Fibroblast of skin of back (primary cell): ENCODE measurements around the gene MMP24OS. TPM values are rescaled to one million over a fixed set of nuclear protein-coding genes. Genes with fewer than 3 reads are reported as not detected.
A peak's percentile ranks its signal among the peaks of the same experiment; 100 is the strongest.
"Not testable (repeated sequence)": the region's sequence is repeated elsewhere in the genome, so short reads cannot be mapped to it uniquely, and the experiment has no call there.

Source experiments
- DNase-seq: peaks from one replicate; pipeline ENCODE4 v3.0.0-alpha.2; 2013
- polyA plus RNA-seq, 2 experiments: library from polyadenylated mRNA; unstranded; fragments of 120-200 nt; gene quantifications; one replicate each; pipeline ENCODE4 v1.2.1, GENCODE V29; 2013; ENCODE audit not compliant: insufficient read length in 2 of 2

The MMP24OS gene
- polyA plus RNA-seq (2013, experiment 1 of 2; ENCODE audit: insufficient read length): 101 TPM
- 95.0 TPM for polyA plus RNA-seq (2013, experiment 2 of 2; ENCODE audit: insufficient read length)

DNA sequence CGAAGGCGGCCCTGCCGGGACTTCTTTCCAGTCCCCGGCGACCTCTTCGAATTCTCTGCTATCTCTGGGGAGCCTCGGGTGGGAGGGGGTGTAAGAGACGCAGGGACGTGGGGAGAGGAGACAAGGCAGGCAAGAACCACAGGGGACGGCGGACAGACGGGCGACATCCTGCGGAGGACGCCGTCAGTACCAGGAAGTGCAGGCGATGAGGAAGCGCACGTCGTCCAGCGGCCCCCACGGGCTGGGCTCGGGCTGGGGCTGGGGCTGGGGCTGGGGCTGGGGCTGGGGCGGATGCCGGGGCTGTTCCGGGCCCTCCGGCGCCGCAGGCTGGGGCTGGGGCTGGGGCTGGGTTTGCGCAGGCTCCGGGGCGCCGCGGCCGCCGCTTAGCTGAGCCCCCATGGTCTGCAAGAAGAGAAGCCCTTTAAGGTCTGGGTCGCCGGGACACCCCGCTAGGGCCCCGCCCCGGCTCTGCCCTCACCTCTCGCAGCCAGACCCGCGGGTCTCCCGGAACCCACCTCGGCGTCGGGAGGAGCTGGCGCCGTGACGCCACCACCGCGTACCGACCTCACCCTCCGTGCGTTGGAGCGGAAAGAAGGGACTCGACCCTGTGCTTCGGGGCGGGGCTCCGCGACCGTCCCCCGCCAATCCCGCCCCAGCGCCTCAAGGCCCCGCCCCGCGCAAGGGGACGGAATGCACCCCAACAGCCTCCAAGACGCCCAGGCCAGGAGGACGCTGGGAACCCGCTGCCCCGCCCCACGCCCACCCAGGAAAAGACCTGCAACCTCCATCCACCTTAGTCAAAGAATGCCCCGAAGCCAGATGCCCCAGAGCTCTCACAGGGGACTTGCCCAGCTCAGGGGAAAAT lies at the start of gene MMP24OS:
Gene MMP24OS, minus strand, starts transcription at position 592 of the 865 bp plus-strand sequence. Its CDS starts 193 bp downstream, at position 399.
- peak; percentile 92 for DNase-seq

DNA sequence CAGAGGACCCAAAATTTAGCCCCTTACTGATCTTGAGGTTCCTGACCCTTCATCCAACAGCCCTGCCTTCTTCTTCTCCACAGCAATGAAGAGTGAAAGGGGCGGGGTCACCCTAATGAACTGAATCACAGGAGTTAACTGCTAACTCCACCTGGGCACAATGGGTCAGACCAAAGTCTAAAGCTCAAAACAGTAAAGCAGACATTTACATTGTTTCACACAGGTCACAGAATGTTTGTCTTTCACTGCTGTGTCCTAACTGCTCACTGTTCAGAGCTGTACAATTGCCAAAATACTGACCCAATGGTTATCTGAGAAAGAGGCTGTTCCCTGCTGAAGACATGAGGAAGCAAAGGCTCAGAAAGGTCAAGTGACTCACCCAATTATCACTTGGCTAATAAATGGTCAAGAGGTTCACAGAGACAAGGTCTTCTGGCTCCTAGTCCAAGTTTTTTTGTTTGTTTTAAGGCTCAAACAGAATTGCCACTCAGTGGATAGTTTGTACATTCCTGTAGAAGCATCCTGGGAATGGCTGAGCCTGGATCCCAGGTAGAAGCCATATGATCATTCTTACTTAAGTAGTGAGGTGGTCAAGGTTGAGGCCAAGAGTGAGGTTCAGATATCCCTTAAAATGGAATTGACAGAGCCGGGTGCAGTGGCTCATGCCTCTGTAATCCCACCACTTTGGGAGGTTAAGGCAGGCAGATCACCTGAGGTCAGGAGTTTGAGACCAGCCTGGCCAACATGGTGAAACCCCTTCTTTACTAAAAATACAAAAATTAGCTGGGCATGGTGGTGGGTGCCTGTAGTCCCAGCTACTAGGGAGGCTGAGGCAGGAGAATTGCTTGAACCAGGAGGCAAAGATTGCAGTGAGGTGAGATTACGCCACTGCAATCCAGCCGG lies 49.4 kb upstream of the MMP24OS start:
- DNase-seq: no peak

DNA sequence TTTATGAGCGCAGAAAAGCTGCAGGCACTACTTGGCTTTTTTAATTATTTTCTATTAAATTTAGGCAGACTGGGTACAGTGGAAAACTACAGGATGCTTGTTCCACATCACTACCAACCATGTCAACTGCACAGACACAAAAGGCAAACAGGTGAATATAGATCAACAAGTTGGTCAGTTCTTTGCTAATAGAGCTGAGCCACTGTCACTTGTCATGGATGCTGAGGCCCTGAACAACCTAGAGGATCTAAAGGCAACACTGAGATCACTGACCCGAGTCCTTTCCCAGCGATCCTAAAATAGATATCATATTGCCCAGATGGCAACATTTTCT lies 48.8 kb upstream of the MMP24OS start:
- no peak for DNase-seq

DNA sequence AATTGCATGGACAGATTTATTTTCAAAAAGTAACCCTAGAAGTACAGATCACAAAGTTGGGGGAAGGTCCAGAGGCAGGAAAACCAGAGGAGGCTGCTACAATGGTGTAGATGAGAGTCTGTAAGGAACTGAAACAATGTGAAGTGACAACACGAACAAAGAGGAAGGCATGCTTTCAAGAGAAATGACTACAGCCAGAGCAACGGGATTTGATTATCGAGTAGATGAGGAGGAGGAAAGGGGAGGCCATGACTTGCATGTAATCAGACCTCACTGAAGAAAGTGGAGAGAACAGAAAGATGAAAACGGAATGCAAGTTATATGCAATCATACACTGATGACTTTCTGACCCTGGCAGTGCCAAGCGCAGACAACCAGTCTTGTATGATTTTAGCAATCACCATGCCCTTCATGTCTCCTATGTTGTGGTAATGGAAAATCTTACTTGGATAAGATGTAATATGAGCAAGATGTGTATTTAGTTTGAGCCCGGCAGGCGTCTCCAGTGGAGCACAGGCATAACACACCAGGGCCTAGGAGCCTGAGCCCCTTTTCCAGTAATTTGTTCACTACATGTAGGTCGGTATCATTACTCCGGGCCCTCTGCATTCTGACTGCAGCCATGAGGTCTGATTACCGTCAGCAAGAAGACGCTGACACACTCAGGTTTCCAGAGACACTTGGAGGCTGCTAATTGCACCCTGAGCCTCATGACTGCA lies 48.3 kb upstream of the MMP24OS start:
- DNase-seq: peak; percentile 53

DNA sequence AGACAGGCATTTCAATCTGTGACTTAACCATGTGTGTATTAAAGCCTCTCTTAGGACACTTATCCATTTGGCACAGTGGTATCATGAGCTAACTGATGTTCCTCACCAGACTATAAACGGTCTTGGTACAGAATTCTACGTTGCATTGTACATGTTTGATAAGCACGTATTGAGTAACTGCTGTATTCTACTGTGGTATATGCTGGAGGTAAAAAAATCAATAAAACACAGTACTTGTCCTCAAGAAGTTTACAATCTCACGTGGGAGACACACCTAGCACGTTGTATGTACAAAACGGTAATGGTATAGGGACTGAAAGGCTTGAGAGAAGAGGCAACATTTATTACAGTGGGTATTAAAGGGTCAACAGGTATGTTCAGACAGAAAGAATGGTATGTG lies 47.5 kb upstream of the MMP24OS start:
- no peak for DNase-seq

DNA sequence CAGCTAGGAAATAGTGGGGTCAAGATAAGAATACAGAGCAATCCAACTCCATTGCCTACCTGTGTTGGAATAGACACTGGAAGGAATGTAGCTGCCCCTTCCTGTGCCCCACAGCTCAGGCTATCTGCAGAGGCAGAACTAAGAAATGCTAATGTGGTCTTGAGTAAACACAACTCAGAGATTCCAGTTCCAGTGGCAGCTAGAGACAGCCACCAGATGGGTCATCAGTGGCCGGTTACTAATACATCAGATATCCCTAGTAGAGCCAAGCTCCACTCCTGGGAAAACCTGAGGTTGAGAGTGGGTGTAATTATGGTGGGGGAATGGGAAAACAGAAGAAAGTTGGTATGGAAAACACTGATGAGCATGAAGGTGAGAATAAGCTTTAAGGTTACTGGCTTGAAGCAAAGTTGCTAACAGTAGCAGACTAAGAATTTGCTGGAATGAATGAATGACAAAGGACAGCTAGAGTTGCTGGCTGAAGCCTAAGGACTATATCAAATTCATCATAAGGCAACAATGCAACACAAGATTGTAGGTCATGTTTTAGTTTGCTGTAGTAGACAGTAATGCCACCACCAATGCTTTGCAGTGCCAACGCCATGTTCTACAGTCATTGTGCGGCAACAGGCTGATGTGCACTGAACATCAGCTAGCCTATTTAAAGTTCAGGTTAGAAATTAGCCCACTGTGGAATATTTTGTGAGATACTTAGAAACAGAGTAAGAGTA lies 42.6 kb upstream of the MMP24OS start:
- DNase-seq: peak; percentile 98

DNA sequence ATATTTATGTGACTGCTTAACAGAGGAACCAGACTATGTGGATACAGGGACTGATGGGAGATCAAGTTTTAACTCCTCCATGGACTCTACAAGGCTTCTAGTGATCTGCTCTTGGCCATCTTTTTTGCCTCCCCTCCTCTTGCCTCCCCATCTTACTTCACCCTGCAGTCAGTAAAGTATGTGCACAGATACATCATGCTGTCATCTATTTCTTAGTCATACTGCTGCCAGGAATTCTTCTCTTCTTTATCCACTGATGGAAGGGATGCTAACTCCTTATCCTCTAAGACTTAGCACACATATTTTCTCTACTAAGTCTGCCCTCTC lies 41.9 kb upstream of the MMP24OS start:
- DNase-seq: peak; percentile 95

DNA sequence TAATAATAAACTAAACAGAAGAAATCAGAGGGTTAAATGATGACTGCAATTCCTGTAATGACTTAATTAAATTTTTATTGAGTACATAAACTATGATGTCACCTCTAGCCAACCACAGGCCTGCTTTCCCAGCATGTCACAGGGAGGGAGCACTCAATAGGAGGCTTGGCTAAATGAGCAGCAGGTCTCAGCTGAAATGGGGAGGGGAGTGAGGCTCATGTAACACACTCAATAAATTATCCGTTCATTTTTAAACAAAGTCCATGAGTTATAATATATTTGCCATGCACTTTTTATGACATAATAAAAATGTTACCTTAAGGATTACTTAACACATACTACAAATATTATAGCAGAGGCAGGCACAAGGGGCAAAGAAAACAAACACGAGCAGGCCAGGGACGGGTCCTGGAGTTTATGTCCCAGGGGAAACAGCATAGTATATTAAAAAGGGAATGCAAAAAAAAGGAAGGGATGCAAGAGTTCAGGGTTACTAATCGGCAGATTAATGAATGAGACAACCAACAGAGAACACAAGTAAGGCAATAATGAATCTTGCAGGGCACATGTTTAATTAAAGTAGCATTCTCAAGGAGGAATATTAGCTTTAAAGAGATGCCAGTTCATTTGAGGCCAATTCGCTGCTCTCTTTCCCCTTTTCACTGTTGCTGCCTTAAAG lies 41.4 kb upstream of the MMP24OS start:
- peak; percentile 93 for DNase-seq

DNA sequence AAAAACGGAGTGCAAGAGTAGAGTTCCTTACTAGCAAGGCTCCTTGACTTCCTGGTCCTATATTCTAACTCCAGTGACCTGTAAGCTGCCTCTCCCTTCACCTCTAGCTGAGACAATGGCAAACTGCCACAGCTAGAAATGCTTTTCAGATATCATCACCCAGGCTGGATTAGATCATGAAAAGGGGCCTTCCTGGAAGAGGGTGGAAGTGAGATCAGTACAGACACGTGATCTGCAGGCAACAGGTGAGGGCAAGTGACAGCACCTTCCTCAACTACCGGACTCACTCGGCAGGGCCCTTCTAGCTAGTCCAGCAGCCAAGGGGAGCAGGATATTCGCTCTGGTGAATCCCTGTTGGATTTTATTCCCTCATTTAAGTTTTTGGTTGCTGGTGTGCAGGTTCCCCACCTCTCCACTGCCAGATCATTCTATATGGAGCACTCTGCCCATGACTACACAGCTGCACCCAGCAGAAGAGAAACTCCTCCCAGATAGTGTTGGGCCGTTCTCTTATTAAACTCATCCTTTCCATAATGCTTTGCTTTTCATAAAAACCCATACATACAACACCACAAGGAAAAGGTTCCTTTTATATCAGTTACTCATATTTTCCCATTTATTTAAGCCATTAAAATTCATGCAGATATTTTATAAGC lies 40.7 kb upstream of the MMP24OS start:
- peak; percentile 91 for DNase-seq

DNA sequence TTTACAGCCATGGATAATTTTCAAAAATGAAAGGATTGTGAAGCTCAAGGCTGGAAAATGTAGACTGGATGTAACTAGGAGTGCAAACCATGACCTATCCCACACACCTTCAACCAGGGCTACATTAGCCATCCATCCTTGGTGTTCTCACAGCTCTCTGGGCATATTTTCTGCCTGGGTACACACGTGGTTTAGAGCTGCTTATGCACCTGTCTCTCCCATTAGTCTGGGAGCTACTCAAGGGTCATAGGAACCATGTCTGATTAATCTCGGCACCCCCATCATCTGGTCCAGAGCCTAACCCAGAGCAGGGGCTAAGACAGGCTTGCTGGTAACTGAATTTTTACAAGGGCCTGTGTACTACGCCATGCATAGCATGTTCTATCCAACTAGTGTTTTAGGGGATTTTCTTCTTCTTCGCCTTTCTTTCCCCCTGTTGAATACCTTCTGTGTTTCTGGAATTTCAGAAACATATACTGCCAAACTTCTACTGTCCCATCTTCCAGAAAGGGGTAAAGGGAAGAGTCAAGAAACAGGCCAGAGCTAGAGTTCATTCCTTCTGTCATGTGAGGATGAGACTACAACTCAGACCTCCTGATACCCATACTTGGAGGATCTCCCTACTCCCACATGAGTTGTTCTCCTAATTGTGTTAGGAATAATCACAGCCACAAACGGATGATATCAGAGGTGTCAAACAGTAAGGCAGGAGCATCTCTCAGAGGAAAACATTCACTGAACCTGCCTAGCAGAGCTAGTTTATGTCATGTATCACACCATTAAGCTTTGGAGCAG lies 39.7 kb upstream of the MMP24OS start:
- DNase-seq: no peak

DNA sequence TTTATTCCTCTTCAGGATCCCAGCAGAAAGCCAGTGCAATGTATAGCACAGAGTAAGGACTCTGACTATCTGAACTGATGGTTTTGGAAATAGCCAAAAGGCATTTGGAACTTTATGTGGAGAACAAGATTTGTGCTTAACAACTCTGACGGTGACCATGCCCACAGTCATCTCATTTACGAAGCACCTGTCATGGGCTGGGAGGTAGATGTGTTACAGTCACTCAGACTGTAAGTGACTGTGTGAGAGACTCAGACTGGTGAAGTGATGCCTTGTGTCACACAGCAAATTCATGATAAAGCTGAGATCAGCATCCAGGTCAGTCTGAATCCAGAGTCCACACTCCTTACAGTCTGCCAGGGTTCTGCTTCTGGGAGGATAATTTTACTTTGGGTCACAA lies 38.2 kb upstream of the MMP24OS start:
- no peak for DNase-seq

DNA sequence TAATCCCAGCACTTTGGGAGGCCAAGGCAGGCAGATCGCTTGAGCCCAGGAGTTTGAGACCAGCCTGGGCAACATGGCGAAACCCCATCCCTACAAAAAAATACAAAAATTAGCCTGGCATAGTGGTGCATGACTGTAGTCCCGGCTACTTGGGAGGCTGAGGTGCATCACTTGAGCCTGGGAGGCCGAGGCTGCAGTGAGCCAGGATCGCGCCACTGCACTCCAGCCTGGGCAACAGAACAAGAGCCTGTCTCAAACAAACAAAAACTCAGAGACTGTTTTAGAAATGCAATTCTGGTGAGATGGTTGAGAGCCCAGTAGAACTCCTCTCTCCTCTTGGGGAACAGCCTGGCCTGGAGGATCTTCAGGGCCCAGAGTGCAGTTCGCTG lies 37.7 kb upstream of the MMP24OS start:
- not testable (repeated sequence) for DNase-seq

DNA sequence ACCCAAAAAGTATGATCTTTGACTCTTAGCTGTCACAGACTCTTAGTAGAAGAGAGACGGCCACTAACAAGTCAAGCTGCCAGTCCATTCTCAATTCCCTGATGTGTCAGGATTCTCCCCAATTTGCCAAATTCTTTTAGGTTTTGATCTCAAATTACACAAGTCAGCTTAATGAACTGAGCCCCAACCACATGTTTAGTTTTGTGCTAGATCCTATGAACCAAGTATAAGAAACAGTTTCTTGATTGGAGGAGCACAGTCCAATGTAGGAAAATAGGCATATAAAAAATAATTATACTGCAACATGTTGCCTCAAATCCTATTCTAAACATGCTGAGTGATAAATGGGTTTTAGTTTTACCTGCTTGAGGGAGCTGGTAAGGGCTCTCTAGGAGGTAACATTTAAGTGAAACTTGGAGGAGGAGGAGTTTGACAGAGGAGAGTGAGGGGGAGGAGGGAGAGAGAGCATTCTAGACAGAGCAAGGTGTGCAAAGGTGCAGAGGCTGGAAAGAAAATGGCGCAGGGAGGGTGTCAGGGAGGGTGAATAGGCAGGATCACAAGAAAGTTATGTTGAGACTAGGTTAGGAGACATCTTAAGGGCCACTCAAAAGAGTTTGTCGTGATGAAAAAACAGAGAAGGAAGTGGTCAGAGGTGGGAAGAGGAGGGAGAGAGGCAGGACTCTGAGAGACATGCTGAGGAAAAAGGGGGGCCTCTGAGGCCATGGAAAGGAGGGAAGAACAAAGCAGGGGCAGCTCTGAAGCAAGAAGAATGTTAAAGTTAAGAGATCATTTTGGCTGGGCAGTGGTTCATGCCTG lies 37.1 kb upstream of the MMP24OS start:
- DNase-seq: no peak

DNA sequence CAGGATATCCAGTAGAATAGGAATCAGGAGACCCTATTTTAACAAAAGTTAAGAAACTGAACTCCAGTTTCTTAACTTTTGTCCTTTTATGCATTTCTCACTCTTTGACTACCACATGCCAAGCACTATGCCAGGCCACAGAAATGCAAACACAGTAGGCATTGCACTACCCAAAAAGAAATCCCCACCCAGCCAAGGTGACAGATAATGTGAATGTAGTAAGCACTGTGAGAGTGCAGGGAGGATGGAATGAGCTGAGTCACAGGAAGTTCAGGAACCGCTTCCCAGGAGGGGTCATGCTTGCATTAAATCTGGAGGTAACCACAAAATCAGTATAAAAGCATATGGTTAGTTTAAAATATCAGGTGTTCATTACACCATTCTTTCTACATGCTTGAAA lies 34.4 kb upstream of the MMP24OS start:
- DNase-seq: peak; percentile 93

DNA sequence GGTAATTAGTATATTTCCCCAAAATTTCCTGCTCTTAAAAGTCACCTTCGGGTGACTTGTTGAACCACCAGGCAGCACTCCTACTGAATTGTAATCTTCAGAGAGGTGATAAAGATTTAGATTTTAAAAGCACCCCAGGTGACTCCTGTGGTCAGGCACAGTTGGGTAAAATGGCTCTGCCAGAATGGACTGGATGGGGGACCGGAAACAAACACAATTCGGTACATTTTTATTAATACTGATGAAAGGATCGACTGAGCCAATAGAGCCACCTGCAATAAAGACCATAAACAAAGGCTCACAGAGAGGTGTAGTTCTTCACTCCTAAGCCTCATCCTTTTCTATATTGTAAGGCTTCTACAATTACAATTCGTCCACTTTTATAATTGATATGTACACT lies 33.9 kb upstream of the MMP24OS start:
- no peak for DNase-seq

DNA sequence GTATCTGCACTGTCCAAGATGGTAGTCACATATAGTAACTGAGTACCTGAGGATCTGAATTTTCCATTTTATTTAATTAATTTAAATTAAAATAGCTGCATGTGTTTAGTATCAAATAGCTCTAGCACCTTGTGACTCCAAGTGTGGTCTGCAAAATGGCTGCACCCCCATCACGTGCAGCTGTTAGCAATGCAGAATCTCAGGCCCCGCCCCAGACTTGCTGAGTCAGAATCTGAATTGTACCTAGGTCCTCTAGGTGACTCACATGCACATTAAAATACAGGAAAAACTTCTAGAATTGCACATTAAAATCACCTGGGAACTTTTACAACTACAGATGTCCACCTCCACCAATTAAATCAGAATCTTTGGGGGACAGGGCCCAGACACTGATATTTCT lies 33.5 kb upstream of the MMP24OS start:
- peak; percentile 49 for DNase-seq

DNA sequence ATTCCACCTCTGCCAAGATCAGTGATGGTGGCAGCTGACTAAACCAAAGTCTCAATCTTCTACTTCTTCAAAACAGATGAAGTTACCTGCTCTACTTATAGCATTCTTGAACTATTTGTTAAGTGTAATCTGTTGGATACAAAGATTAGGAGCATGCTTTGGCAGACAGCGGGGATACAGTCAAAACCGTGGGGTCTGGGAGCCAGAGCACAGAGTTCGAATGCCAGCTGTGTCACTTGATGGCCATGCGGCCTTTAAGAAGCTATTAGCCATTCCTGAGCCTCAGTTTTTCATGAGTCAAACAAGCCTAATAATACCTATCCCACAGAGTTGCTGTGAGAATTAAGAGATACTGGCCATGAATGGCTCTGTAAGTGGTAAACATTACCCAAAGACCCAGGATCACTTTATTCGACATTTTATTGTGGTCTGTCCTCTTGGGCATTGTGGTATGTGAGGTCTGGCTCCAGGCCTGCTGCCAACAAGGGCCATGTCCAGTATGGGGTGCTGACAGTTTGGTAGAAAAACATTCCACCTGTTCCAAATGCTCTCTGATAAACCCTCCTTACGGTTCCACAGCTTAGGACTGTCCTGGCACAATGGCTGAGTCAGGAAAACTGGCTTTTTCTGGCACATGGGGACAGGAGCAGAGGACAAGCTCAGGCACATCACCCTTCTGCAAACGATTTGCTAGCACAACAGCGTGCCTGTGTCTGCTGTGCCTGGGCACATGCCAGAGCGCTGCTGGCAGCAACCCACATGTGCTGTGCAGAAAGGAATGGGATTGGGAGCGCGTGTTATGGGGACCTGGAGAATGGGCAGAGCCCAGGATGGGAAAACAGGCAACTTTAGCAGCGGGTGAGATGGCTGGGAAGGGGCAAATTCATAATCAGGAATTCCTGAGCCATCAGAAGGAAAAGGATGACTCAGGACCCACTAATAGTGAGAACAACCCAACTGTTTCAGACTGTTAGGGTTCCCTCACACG lies 30.0 kb upstream of the MMP24OS start:
- DNase-seq: peak; percentile 97

DNA sequence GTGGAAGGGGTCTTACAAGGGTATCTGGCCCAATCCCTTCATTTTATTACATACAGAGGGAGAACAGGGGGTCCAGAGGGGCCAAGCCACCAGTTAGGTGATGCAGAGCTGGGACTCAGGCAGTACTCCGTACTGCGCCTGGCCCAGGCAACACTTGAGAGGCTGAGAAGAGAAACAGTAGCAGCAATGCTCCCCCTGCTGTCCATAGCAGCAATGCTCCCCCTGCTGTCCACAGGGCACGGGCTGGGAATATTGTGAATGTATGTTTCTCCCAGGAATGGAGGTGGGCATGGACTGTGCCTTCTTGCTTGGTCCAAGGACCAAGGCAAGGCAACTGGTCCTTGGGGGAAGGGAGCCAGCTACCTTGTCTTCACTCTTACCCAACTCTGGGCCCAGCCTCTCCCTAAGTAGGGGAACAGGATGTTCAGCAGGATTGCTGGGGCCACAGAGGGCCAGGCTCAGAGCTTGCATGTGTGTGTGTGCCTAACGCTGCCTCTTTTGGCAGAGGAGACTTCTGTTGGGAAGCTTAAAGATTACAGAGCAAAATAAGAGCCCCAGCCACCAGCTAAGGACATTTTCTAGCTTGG lies 29.1 kb upstream of the MMP24OS start:
- peak; percentile 86 for DNase-seq
